PC-9 (cell line): ENCODE measurements around the gene CACNA1G.

Experiments
- CTCF ChIP-seq: fragments of 200-600 bp; sonication (generic); conservative IDR thresholded peaks from 2 replicates; pipeline ENCODE4 v1.6.1; 2017; ENCODE audit warnings: mixed run types, antibody characterized with exemption, mild to moderate bottlenecking, moderate library complexity
- EZH2 ChIP-seq: fragments of 200-600 bp; sonication (generic); IDR thresholded peaks from 2 replicates; pipeline ENCODE4 v1.8.0; 2017; ENCODE audit warnings: antibody characterized with exemption, low read depth

- TF ChIP-seq CTCF (no peak), EZH2 (no peak)
Observed at GRCh38 chr17:50645748-50646682, 85.5 kb downstream of the CACNA1G start.
